Activated naive CD4-positive, alpha-beta T cell (primary cell): ENCODE measurements around the gene FEM1A.
"Not testable (repeated sequence)": the region's sequence is repeated elsewhere in the genome, so short reads cannot be mapped to it uniquely, and the experiment has no call there.

ENCODE experiments used
- DNase-seq, 4 experiments: peaks; one replicate each; lab custom pipeline; 2025; lab: John Stamatoyannopoulos, UW

Gene FEM1A

GRCh38 chr19:4791183-4792018, at the start of gene FEM1A:
Gene FEM1A, plus strand, starts transcription at chr19:4791734. Its CDS starts 121 bp downstream, at chr19:4791855.
- peak; percentile 97 to 99 (median 98) for DNase-seq

GRCh38 chr19:4742723-4743646, 48.5 kb upstream of the FEM1A start:
- DNase-seq: no peak

GRCh38 chr19:4744451-4745174, 46.9 kb upstream of the FEM1A start:
- no peak for DNase-seq

- not testable (repeated sequence) for DNase-seq
Measured at GRCh38 chr19:4745175-4745574, 46.4 kb upstream of the FEM1A start.

GRCh38 chr19:4745986-4746385, 45.5 kb upstream of the FEM1A start:
- DNase-seq: no peak

GRCh38 chr19:4748185-4748584, 43.3 kb upstream of the FEM1A start:
- DNase-seq: no peak

- no peak for DNase-seq
Measured at GRCh38 chr19:4748589-4748988, 42.9 kb upstream of the FEM1A start.

GRCh38 chr19:4749870-4750590, 41.5 kb upstream of the FEM1A start:
- no peak for DNase-seq

- DNase-seq: no peak
Measured at GRCh38 chr19:4754248-4754647, 37.3 kb upstream of the FEM1A start.

GRCh38 chr19:4755459-4755858, 36.1 kb upstream of the FEM1A start:
- no peak for DNase-seq

- DNase-seq: no peak
Measured at GRCh38 chr19:4758082-4758481, 33.5 kb upstream of the FEM1A start.

- no peak for DNase-seq
Measured at GRCh38 chr19:4758659-4759058, 32.9 kb upstream of the FEM1A start.

- peak in 2 of 4 experiments; percentile 4 to 8 for DNase-seq
Measured at GRCh38 chr19:4759388-4760284, 31.9 kb upstream of the FEM1A start.

- no peak for DNase-seq
Measured at GRCh38 chr19:4760285-4760650, 31.3 kb upstream of the FEM1A start.

GRCh38 chr19:4763021-4763420, 28.5 kb upstream of the FEM1A start:
- DNase-seq: no peak

- DNase-seq: no peak
Measured at GRCh38 chr19:4764393-4764660, 27.2 kb upstream of the FEM1A start.

GRCh38 chr19:4768934-4769777, 22.4 kb upstream of the FEM1A start:
- DNase-seq: peak; percentile 40 to 70 (median 56)

- DNase-seq: no peak
Measured at GRCh38 chr19:4772566-4772965, 19.0 kb upstream of the FEM1A start.

GRCh38 chr19:4773047-4773640, 18.4 kb upstream of the FEM1A start:
- DNase-seq: no peak
